T-helper 17 cell (primary cell): Measurements from ENCODE around the gene FGF12. TPM values are rescaled to one million over a fixed set of nuclear protein-coding genes. Genes with fewer than 3 reads are reported as not detected.
"Not testable (repeated sequence)": the region's sequence is repeated elsewhere in the genome, so short reads cannot be mapped to it uniquely, and the experiment has no call there.

Experiments used
- ATAC-seq: fragments of 150-1000 bp; cut with Tn5 transposase; 2 replicates; pipeline ENCODE4 v1.10.0; 2021; ENCODE audit warnings: mild to moderate bottlenecking, moderate library complexity
- DNase-seq, 3 donors: peaks; one replicate each; pipeline versions ENCODE4 v3.0.0 to v3.0.0-alpha.2; 2020 to 2021
- H3K9me3 ChIP-seq: one replicate; pipeline ENCODE4 v1.7.0; 2013; ENCODE audit warnings: low read length, mild to moderate bottlenecking; ENCODE audit not compliant: control insufficient read depth, poor library complexity, severe bottlenecking
- H3K27ac Mint-ChIP-seq: one replicate; pipeline ENCODE4 v1.8.0; 2022; ENCODE audit warnings: mild to moderate bottlenecking, moderate library complexity, mixed read lengths
- H3K27me3 Mint-ChIP-seq: one replicate; pipeline ENCODE4 v1.8.0; 2022; ENCODE audit warnings: mixed read lengths
- H3K36me3 Mint-ChIP-seq: one replicate; pipeline ENCODE4 v1.8.0; 2022; ENCODE audit warnings: low read depth, mixed read lengths
- H3K4me1 Mint-ChIP-seq: one replicate; pipeline ENCODE4 v1.8.0; 2022; ENCODE audit warnings: mild to moderate bottlenecking, mixed read lengths
- H3K4me3 Mint-ChIP-seq: one replicate; pipeline ENCODE4 v1.8.0; 2022; ENCODE audit warnings: mild to moderate bottlenecking, moderate library complexity, mixed read lengths
- total RNA-seq, 4 donors: library from RNA in 2 of 4; stranded (reverse) in 2 of 4; gene quantifications; one replicate each; pipeline ENCODE4 v1.2.3 and lab custom pipeline; 2022 to 2026

FGF12 gene
- total RNA-seq (under 1 TPM in 1 of 2 donors, not detected in 1; 0.35 TPM), total RNA-seq (lab: John Stamatoyannopoulos, UW) (0 reads per million in 2 donors)

- DNase-seq: no peak
- no peak for ATAC-seq
- H3K9me3 ChIP-seq: peaks cover 4% of the 10 kb centered on the region
- Mint-ChIP-seq H3K27me3 (peaks cover 40% of the 10 kb centered on the region), H3K4me3 (peak within 1 kb of the TSS; percentile 25), H3K4me1 (peaks cover 3% of the 10 kb centered on the region), H3K27ac (no peak within 1 kb of the TSS), H3K36me3 (no peaks in the 10 kb centered on the region)
These were observed at the start of gene FGF12 for GRCh38 chr3:192727032-192727847. Gene FGF12, minus strand, starts transcription at chr3:192727541.

GRCh38 chr3:192774341-192774740, 47.0 kb upstream of the FGF12 start:
- DNase-seq, H3K27me3 Mint-ChIP-seq, H3K4me1 Mint-ChIP-seq, H3K27ac Mint-ChIP-seq, H3K4me3 Mint-ChIP-seq, H3K9me3 ChIP-seq, ATAC-seq, H3K36me3 Mint-ChIP-seq: not testable (repeated sequence)

- H3K4me1 Mint-ChIP-seq: no peaks in the 10 kb centered on the region
- DNase-seq: no peak
These were observed 45.0 kb upstream of the FGF12 start for GRCh38 chr3:192772240-192772894.

GRCh38 chr3:192758654-192759053, 31.3 kb upstream of the FGF12 start:
- Mint-ChIP-seq H3K4me1 (no peaks in the 10 kb centered on the region), H3K27me3 (peaks cover 6% of the 10 kb centered on the region), H3K4me3 (no peak overlapping the region), H3K36me3 (no peaks in the 10 kb centered on the region), H3K27ac (no peak overlapping the region)
- ATAC-seq (no peak), DNase-seq (no peak)
- H3K9me3 ChIP-seq: no peaks in the 10 kb centered on the region

More at GRCh38 chr3:192772240-192772894, 45.0 kb upstream of the FGF12 start:
- H3K27me3 Mint-ChIP-seq: peaks cover 4% of the 10 kb centered on the region
- no peak overlapping the region for H3K27ac Mint-ChIP-seq
- peaks cover 5% of the 10 kb centered on the region for H3K9me3 ChIP-seq
- H3K4me3 Mint-ChIP-seq: no peak overlapping the region
- ATAC-seq: no peak
- H3K36me3 Mint-ChIP-seq: no peaks in the 10 kb centered on the region

- Mint-ChIP-seq H3K27ac (no peak overlapping the region), H3K27me3 (peaks cover 6% of the 10 kb centered on the region), H3K4me1 (no peaks in the 10 kb centered on the region), H3K4me3 (no peak overlapping the region), H3K36me3 (no peaks in the 10 kb centered on the region)
- no peak for DNase-seq
- no peaks in the 10 kb centered on the region for H3K9me3 ChIP-seq
- no peak for ATAC-seq
These were observed 23.8 kb upstream of the FGF12 start for GRCh38 chr3:192751148-192751547.

GRCh38 chr3:192750201-192750600, 22.9 kb upstream of the FGF12 start:
- no peaks in the 10 kb centered on the region for H3K36me3 Mint-ChIP-seq
- H3K9me3 ChIP-seq: no peaks in the 10 kb centered on the region
- no peaks in the 10 kb centered on the region for H3K27me3 Mint-ChIP-seq
- H3K4me3 Mint-ChIP-seq: no peak overlapping the region
- no peaks in the 10 kb centered on the region for H3K4me1 Mint-ChIP-seq
- ATAC-seq (no peak), DNase-seq (no peak)
- H3K27ac Mint-ChIP-seq: no peak overlapping the region

GRCh38 chr3:192747746-192748145, 20.4 kb upstream of the FGF12 start:
- DNase-seq: no peak
- Mint-ChIP-seq H3K36me3 (no peaks in the 10 kb centered on the region), H3K4me1 (no peaks in the 10 kb centered on the region)

GRCh38 chr3:192747145-192747544, 19.8 kb upstream of the FGF12 start:
- no peaks in the 10 kb centered on the region for H3K4me1 Mint-ChIP-seq
- no peaks in the 10 kb centered on the region for H3K36me3 Mint-ChIP-seq
- DNase-seq (no peak), ATAC-seq (no peak)
- no peak overlapping the region for H3K27ac Mint-ChIP-seq
- no peaks in the 10 kb centered on the region for H3K27me3 Mint-ChIP-seq
- no peaks in the 10 kb centered on the region for H3K9me3 ChIP-seq
- no peak overlapping the region for H3K4me3 Mint-ChIP-seq

More at GRCh38 chr3:192747746-192748145, 20.4 kb upstream of the FGF12 start:
- H3K27ac Mint-ChIP-seq: no peak overlapping the region
- no peaks in the 10 kb centered on the region for H3K27me3 Mint-ChIP-seq
- no peak for ATAC-seq
- no peaks in the 10 kb centered on the region for H3K9me3 ChIP-seq
- H3K4me3 Mint-ChIP-seq: no peak overlapping the region

- H3K4me1 Mint-ChIP-seq: no peaks in the 10 kb centered on the region
- ATAC-seq: no peak
- no peaks in the 10 kb centered on the region for H3K36me3 Mint-ChIP-seq
- H3K27ac Mint-ChIP-seq: no peak overlapping the region
- no peaks in the 10 kb centered on the region for H3K27me3 Mint-ChIP-seq
- no peak for DNase-seq
- H3K9me3 ChIP-seq: no peaks in the 10 kb centered on the region
- no peak overlapping the region for H3K4me3 Mint-ChIP-seq
These were observed 17.8 kb upstream of the FGF12 start for GRCh38 chr3:192745150-192745549.

- H3K9me3 ChIP-seq, H3K36me3 Mint-ChIP-seq, H3K4me1 Mint-ChIP-seq, H3K4me3 Mint-ChIP-seq, H3K27me3 Mint-ChIP-seq, DNase-seq, H3K27ac Mint-ChIP-seq, ATAC-seq: not testable (repeated sequence)
These were observed 17.3 kb upstream of the FGF12 start for GRCh38 chr3:192744604-192745003.

- H3K27me3 Mint-ChIP-seq: no peaks in the 10 kb centered on the region
- H3K4me3 Mint-ChIP-seq: no peak overlapping the region
- ATAC-seq (no peak), DNase-seq (no peak)
- H3K4me1 Mint-ChIP-seq: no peaks in the 10 kb centered on the region
- no peaks in the 10 kb centered on the region for H3K9me3 ChIP-seq
- H3K27ac Mint-ChIP-seq: no peak overlapping the region
- no peaks in the 10 kb centered on the region for H3K36me3 Mint-ChIP-seq
These were observed 10.2 kb upstream of the FGF12 start for GRCh38 chr3:192737506-192737905.

GRCh38 chr3:192731233-192731632, 3.9 kb upstream of the FGF12 start:
- Mint-ChIP-seq H3K27me3 (peaks cover 28% of the 10 kb centered on the region), H3K4me1 (peaks cover under 1% of the 10 kb centered on the region), H3K27ac (no peak overlapping the region), H3K4me3 (no peak overlapping the region), H3K36me3 (no peaks in the 10 kb centered on the region)
- ATAC-seq (no peak), DNase-seq (no peak)
- peaks cover 2% of the 10 kb centered on the region for H3K9me3 ChIP-seq

- no peak for ATAC-seq
- Mint-ChIP-seq H3K36me3 (no peaks in the 10 kb centered on the region), H3K4me1 (peaks cover 3% of the 10 kb centered on the region), H3K4me3 (no peak overlapping the region), H3K27me3 (peaks cover 35% of the 10 kb centered on the region), H3K27ac (no peak overlapping the region)
- H3K9me3 ChIP-seq: peaks cover 4% of the 10 kb centered on the region
- no peak for DNase-seq
These were observed 956 bp downstream of the FGF12 start for GRCh38 chr3:192726385-192726784.
